ENCODE measurements around the gene LMAN2L.

Gene LMAN2L

GRCh38 chr2:96688649-96689430, 51.0 kb downstream of the LMAN2L start:
- H3K4me3 ChIP-seq (ENCODE audit: low read length), result no peak overlapping the region
- TF ChIP-seq, protein P1, sequence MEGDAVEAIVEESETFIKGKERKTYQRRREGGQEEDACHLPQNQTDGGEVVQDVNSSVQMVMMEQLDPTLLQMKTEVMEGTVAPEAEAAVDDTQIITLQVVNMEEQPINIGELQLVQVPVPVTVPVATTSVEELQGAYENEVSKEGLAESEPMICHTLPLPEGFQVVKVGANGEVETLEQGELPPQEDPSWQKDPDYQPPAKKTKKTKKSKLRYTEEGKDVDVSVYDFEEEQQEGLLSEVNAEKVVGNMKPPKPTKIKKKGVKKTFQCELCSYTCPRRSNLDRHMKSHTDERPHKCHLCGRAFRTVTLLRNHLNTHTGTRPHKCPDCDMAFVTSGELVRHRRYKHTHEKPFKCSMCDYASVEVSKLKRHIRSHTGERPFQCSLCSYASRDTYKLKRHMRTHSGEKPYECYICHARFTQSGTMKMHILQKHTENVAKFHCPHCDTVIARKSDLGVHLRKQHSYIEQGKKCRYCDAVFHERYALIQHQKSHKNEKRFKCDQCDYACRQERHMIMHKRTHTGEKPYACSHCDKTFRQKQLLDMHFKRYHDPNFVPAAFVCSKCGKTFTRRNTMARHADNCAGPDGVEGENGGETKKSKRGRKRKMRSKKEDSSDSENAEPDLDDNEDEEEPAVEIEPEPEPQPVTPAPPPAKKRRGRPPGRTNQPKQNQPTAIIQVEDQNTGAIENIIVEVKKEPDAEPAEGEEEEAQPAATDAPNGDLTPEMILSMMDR (conservative IDR thresholded peaks at IDR 0.05; ENCODE audit: low read depth, low read length), result no peak
- DNase-seq (ENCODE audit: low read depth), result no peak

GRCh38 chr2:96687711-96688640, 51.9 kb downstream of the LMAN2L start:
- no peak overlapping the region for H3K4me3 ChIP-seq (ENCODE audit: low read length)
- TF ChIP-seq, protein P1 (conservative IDR thresholded peaks at IDR 0.05; ENCODE audit: low read depth, low read length), result no peak
- DNase-seq (ENCODE audit: low read depth), result no peak

DNA sequence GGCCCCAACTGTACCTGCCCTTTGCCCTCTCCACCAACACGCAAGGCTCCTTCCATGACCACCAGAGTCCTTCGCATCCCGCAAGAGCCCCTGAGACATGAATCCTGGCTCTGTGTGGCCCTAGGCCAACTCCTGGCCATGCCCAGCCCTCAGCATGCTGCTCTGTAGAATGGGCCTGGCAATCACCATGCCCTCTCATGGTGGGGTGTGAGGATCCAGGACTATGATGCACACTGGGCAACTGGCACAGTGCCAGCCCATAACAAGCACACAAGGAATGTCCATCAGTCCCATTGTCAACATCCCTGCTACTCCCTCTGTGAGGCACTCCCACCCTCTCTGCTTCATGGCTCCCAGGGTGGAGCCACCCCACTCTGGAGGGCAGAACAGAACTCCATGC, 52.6 kb downstream of the LMAN2L start:
- no peak for DNase-seq (ENCODE audit: low read depth)
- TF ChIP-seq, protein P1 (conservative IDR thresholded peaks at IDR 0.05; ENCODE audit: low read depth, low read length), result no peak
- H3K4me3 ChIP-seq (ENCODE audit: low read length), result no peak overlapping the region

GRCh38 chr2:96685577-96686459, 54.0 kb downstream of the LMAN2L start:
- no peak overlapping the region for H3K4me3 ChIP-seq (ENCODE audit: low read length)
- DNase-seq (ENCODE audit: low read depth), result no peak
- TF ChIP-seq, protein P1 (conservative IDR thresholded peaks at IDR 0.05; ENCODE audit: low read depth, low read length), result no peak

DNA sequence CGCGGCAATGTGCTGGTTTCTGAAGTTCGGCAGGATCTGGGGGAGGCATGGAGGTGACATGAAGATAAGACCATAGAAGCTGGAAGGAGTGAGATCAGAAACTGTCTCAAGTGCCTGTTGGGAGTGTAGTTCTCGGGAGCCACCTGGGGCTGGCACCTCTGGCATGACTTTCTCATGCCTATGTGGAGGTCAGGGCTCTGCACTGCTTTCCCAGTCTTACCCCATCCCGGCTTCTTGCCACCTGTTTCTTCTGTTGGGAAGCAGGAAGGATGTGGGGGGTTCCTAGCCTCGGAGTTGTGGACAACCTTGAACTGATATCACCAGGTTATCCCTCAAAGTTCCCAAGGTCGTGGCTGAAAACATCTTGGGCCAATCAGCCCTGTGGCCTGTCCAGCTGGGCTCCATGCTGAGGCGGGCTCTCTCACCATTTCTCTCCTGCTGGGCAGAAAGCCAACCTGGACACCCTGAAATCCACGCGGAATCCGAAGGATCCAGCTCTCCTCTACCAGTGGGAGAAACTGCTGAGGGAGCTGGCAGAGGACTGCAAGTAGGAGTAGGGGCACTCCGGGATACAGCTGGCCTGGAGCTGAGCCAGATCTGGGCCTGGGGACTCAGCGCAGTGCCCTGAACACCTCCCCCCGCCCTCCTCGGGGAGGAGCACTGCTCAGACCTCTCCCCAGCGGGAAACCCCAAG, 54.8 kb downstream of the LMAN2L start:
- H3K4me3 ChIP-seq (ENCODE audit: low read length), result no peak overlapping the region
- DNase-seq (ENCODE audit: low read depth), result no peak
- TF ChIP-seq, protein P1 (conservative IDR thresholded peaks at IDR 0.05; ENCODE audit: low read depth, low read length), result no peak

All from retinal pigment epithelial cell (primary cell).